Ovary (tissue), 3 donors: Measurements from ENCODE around the gene CCDC167.

Experiments used
- CTCF ChIP-seq, 3 donors: fragments of 450-650 bp in 2 of 3; fragments of 200-600 bp in 1 of 3; IDR thresholded peaks; one replicate each; pipeline versions ENCODE4 v1.5.1 to v1.8.0; 2016 to 2022; ENCODE audit warnings: antibody characterized with exemption in 3 of 3, mild to moderate bottlenecking in 1 of 3
- EP300 ChIP-seq: sonication (generic); formaldehyde crosslinking; IDR thresholded peaks from one replicate; pipeline ENCODE4 v1.6.1; 2017; ENCODE audit warnings: antibody characterized with exemption
- POLR2A ChIP-seq: fragments of 450-650 bp; IDR thresholded peaks from one replicate; pipeline ENCODE4 v1.6.1; 2017; ENCODE audit warnings: antibody characterized with exemption, mild to moderate bottlenecking, moderate library complexity
- donor health status: DM: no; HTN: no; CAD: no.

- TF ChIP-seq POLR2A (no peak), CTCF (IDR thresholded peaks at IDR 0.05) (no peak), EP300 (no peak)
These were observed 49.5 kb upstream of the CCDC167 start for GRCh38 chr6:37549154-37549553.
